GM18498 (cell line): ENCODE measurements around the gene EFR3B.
A peak's percentile ranks its signal among the peaks of the same experiment; 100 is the strongest.

Experiments used
- ATAC-seq: cut with Tn5 transposase; IDR thresholded peaks from one replicate; pipeline ENCODE4 v1.9.1; 2021; ENCODE audit warnings: mild to moderate bottlenecking, moderate library complexity; ENCODE audit not compliant: unreplicated experiment

Gene EFR3B

GRCh38 chr2:25176138-25176537, 134.3 kb downstream of the EFR3B start:
- ATAC-seq: no peak

GRCh38 chr2:25176541-25177181, 134.8 kb downstream of the EFR3B start:
- ATAC-seq: no peak

- ATAC-seq: no peak
Observed at GRCh38 chr2:25177211-25177611, 135.3 kb downstream of the EFR3B start.

- ATAC-seq: no peak
Observed at GRCh38 chr2:25178976-25179375, 137.1 kb downstream of the EFR3B start.

GRCh38 chr2:25184254-25184653, 142.4 kb downstream of the EFR3B start:
- no peak for ATAC-seq

GRCh38 chr2:25187729-25188350, 146.0 kb downstream of the EFR3B start:
- ATAC-seq: no peak

GRCh38 chr2:25188405-25188804, 146.5 kb downstream of the EFR3B start:
- no peak for ATAC-seq

- ATAC-seq: no peak
Observed at GRCh38 chr2:25190536-25190935, 148.7 kb downstream of the EFR3B start.

- ATAC-seq: no peak
Observed at GRCh38 chr2:25194576-25195122, 152.8 kb downstream of the EFR3B start.

GRCh38 chr2:25197336-25198208, 155.7 kb downstream of the EFR3B start:
- ATAC-seq: no peak

GRCh38 chr2:25198209-25198525, 156.3 kb downstream of the EFR3B start:
- no peak for ATAC-seq

- no peak for ATAC-seq
Observed at GRCh38 chr2:25198576-25198975, 156.7 kb downstream of the EFR3B start.

GRCh38 chr2:25201265-25201664, 159.4 kb downstream of the EFR3B start:
- ATAC-seq: no peak

GRCh38 chr2:25201794-25202193, 159.9 kb downstream of the EFR3B start:
- no peak for ATAC-seq

- ATAC-seq: no peak
Observed at GRCh38 chr2:25202275-25202674, 160.4 kb downstream of the EFR3B start.

GRCh38 chr2:25204190-25204838, 162.4 kb downstream of the EFR3B start:
- peak; percentile 62 for ATAC-seq

- no peak for ATAC-seq
Observed at GRCh38 chr2:25207078-25207545, 165.2 kb downstream of the EFR3B start.
